Chondrocyte (in vitro differentiated cells): ENCODE measurements around the gene PLEKHG2. TPM values are rescaled to one million over a fixed set of nuclear protein-coding genes. Genes with fewer than 3 reads are reported as not detected.

ENCODE experiments used
- DNase-seq: peaks from one replicate; pipeline ENCODE4 v3.0.0; 2021; ENCODE audit warnings: mixed read lengths, low spot score
- H3K27ac Mint-ChIP-seq: one replicate; pipeline ENCODE4 v1.8.0; 2021; ENCODE audit warnings: mild to moderate bottlenecking, moderate library complexity, mixed read lengths; ENCODE audit not compliant: unreplicated experiment
- H3K27me3 Mint-ChIP-seq: 2 replicates; pipeline ENCODE4 v1.8.0; 2021; ENCODE audit warnings: low read depth, mixed read lengths
- H3K36me3 Mint-ChIP-seq: 2 replicates; pipeline ENCODE4 v1.8.0; 2021; ENCODE audit warnings: low read depth, mixed read lengths
- H3K4me1 Mint-ChIP-seq: 2 replicates; pipeline ENCODE4 v1.8.0; 2021; ENCODE audit warnings: low read depth, mild to moderate bottlenecking, mixed read lengths
- H3K4me3 Mint-ChIP-seq: one replicate; pipeline ENCODE4 v1.8.0; 2021; ENCODE audit warnings: mild to moderate bottlenecking, moderate library complexity, mixed read lengths; ENCODE audit not compliant: unreplicated experiment
- H3K9me3 Mint-ChIP-seq: 2 replicates; pipeline ENCODE4 v1.8.0; 2021; ENCODE audit warnings: low read depth, mixed read lengths
- CTCF ChIP-seq: fragments of 200-600 bp; sonication (generic); IDR thresholded peaks from 2 replicates; pipeline ENCODE4 v1.5.0; 2021; ENCODE audit warnings: antibody characterized with exemption, mild to moderate bottlenecking, moderate library complexity
- long read RNA-seq: library from polyadenylated mRNA; stranded (forward); transcript quantifications from one replicate; pipeline ENCODE4 v2.0.0, GENCODE V29; 2021
- total RNA-seq: library from RNA; stranded (reverse); gene quantifications from 3 replicates; pipeline ENCODE4 v1.2.1, GENCODE V29; 2021

PLEKHG2 gene
- 108 to 154 TPM (median 150 TPM) in 3 replicates for total RNA-seq
- long read RNA-seq, partial matches to known transcripts: 11 of 21 reads
- long read RNA-seq, other reads (novel, unspliced or antisense): 10 of 21 reads

GRCh38 chr19:39412100-39412866 lies at the start of gene PLEKHG2:
Gene PLEKHG2, plus strand, starts transcription at chr19:39412669. Its CDS starts 1,418 bp downstream, at chr19:39414087.
- Mint-ChIP-seq H3K4me1 (peaks cover 62% of the 10 kb centered on the region), H3K27me3 (no peaks in the 10 kb centered on the region), H3K36me3 (peaks cover 23% of the 10 kb centered on the region), H3K27ac (peak within 1 kb of the TSS; percentile 96), H3K4me3 (peak within 1 kb of the TSS; percentile 97), H3K9me3 (no peaks in the 10 kb centered on the region)
- no peak for DNase-seq
- no peak for TF ChIP-seq CTCF

- Mint-ChIP-seq H3K4me1 (peaks cover 15% of the 10 kb centered on the region), H3K36me3 (peaks cover 20% of the 10 kb centered on the region), H3K27me3 (no peaks in the 10 kb centered on the region), H3K9me3 (no peaks in the 10 kb centered on the region), H3K4me3 (no peak overlapping the region), H3K27ac (peak overlapping the region; percentile 60)
- no peak for DNase-seq
- no peak for TF ChIP-seq CTCF
These were observed 49.5 kb upstream of the PLEKHG2 start for GRCh38 chr19:39362682-39363657.

- no peak for DNase-seq
- Mint-ChIP-seq H3K4me1 (peaks cover 15% of the 10 kb centered on the region), H3K9me3 (no peaks in the 10 kb centered on the region), H3K4me3 (no peak overlapping the region), H3K27me3 (no peaks in the 10 kb centered on the region), H3K27ac (no peak overlapping the region), H3K36me3 (peaks cover 17% of the 10 kb centered on the region)
- no peak for TF ChIP-seq CTCF
These were observed 48.5 kb upstream of the PLEKHG2 start for GRCh38 chr19:39363901-39364457.

GRCh38 chr19:39365531-39365930 lies 46.9 kb upstream of the PLEKHG2 start:
- Mint-ChIP-seq H3K4me1 (peaks cover 15% of the 10 kb centered on the region), H3K27me3 (no peaks in the 10 kb centered on the region), H3K27ac (no peak overlapping the region), H3K9me3 (no peaks in the 10 kb centered on the region), H3K4me3 (no peak overlapping the region), H3K36me3 (peaks cover 17% of the 10 kb centered on the region)
- DNase-seq: no peak
- no peak for TF ChIP-seq CTCF

GRCh38 chr19:39369200-39369599 lies 43.3 kb upstream of the PLEKHG2 start:
- Mint-ChIP-seq H3K4me3 (no peak overlapping the region), H3K9me3 (no peaks in the 10 kb centered on the region), H3K4me1 (peaks cover 18% of the 10 kb centered on the region), H3K27ac (no peak overlapping the region), H3K36me3 (peaks cover 21% of the 10 kb centered on the region), H3K27me3 (no peaks in the 10 kb centered on the region)
- no peak for DNase-seq
- TF ChIP-seq CTCF: no peak
